Breast epithelium (tissue), 3 donors: ENCODE results near the gene BTBD7.
"Not testable (repeated sequence)": the region's sequence is repeated elsewhere in the genome, so short reads cannot be mapped to it uniquely, and the experiment has no call there.

Source experiments
- CTCF ChIP-seq, 3 donors: fragments of 450-650 bp; IDR thresholded peaks; one replicate each; pipeline ENCODE4 v1.5.1; 2016 to 2017; ENCODE audit warnings: antibody characterized with exemption in 3 of 3, mild to moderate bottlenecking in 3 of 3, moderate library complexity in 3 of 3
- POLR2A ChIP-seq: fragments of 450-650 bp; IDR thresholded peaks from one replicate; pipeline ENCODE4 v1.6.1; 2016; ENCODE audit warnings: antibody characterized with exemption, mild to moderate bottlenecking, moderate library complexity
- POLR2AphosphoS5 ChIP-seq, 3 donors: sonication (generic); formaldehyde crosslinking; IDR thresholded peaks; one replicate each; pipeline ENCODE4 v1.6.1; 2017; ENCODE audit warnings: antibody characterized with exemption in 3 of 3

DNA sequence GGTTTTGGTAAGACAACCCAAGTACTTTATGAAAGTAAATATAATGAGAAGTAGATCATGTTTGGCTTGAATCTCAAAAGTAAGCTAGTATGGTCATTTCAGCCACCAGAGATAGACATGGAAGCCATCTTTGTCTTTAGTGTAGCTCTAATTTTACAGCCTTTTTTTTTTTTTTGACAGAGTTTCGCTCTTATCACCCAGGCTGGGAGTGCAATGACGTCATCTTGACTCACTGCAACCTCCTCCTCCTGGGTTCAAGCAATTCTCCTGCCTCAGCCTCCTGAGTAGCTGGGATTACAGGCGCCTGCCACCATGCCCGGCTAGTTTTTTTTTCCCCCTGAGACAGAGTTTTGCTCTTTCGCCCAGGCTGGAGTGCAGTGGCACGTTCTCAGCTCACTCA lies 22.0 kb upstream of the BTBD7 start:
- not testable (repeated sequence) for TF ChIP-seq POLR2AphosphoS5 (IDR thresholded peaks at IDR 0.05); CTCF (IDR thresholded peaks at IDR 0.05); POLR2A
